SW480 (cell line): ENCODE results near the gene CREBBP.

Experiments used
- DNase-seq: peaks from one replicate; pipeline ENCODE4 v3.0.0-alpha.2; 2016; ENCODE audit warnings: low spot score

Gene CREBBP

DNA sequence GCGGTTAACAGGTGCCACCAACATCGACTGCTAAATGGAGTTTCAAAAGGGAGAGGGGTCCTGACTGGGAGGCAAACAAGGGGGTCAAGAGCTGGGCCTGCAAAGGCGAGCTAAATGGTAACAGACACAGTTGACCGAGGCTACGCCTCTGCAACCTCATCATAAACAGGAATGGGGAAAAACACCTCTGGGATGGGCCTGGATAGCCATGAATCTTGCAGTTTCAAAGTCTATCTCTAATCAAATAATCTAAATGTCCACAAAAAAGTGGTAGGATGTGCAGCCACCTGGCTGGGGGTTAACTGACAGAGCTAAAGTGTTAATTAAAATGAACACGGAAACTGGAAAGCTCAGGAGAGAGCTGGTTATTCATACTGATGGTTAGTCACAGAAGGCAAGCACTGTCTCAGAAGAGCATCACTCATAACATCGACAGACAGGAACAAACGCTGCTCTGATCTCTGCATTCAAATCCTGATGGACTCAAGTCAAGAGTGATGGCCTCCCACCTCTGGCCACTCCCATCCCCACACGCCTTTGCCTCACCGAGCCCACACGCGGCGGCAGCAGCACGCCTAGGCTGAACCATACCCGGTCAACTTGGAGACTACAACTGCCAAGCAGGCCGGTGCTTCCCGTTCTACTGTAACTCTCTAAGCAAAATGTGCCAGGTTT lies 56.3 kb downstream of the CREBBP start:
- no peak for DNase-seq

DNA sequence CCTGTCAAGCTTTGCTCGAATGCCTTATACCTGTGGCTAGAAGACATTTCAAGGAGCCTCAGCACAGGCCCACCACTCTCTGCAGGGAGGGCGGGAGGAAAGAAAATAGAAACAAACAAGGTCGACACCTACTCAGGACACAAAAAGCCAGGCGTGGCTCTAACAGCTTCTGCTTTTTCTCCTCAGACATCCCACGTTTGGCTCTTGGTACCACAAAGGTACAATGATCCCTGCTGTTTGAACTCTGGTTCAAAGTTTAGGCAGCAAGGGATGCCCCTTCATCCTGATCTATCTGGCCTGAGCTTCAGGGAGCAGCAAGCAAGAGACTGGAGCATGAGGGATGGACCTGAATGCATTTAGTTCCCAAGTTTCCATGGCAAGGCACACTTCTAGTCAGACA lies 57.1 kb downstream of the CREBBP start:
- DNase-seq = no peak

DNA sequence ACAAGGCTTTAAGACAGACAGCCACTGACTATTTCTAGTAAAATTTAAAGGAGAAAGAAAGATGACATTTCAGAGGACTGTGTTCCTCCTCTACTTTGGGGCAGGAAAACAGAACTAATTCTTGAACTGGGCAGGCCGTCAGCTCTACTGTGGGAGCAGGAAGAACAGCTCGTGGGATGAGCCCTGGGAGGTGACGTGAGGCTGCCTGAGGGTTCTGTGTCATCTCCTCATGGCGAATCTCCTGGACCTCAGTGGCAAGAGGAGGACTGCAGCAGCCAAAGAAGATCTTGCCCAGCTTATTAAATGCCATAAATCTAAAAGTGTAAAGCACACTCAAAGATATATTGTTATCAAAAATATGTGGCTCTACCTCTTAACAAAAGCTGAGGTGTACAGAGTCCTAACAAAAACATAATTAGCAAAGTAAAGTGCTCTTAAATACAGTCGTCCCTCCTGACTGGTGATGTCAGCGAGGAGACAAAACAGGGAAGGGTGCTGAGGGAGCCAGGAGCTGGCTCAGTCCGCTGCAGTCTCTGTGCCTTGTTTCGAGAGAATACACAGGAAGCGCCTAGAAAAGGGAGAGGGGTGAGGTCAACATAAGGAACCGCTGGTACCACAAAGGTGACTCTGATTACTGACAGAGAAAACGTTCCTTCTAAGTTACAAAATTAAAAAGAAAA lies 58.0 kb downstream of the CREBBP start:
- no peak for DNase-seq

DNA sequence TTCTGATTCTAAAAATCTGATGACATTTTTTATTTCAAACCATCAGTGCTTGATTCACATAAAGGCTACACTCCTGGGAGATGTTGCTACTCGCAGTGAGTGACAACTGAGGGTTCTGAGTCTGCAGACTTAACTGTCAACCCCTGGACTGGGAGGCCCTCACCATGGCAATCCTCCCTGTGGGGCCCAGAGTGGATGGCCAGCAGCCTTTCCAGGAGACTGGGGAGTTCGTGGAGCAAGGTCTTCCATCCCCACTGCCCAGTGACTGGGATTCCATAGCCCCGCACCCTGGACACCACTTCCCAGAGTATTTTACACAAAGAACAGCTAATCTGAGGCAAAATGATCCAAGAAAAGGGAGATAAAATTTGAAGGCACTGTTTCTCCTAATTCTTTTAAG lies 59.3 kb downstream of the CREBBP start:
- no peak for DNase-seq

DNA sequence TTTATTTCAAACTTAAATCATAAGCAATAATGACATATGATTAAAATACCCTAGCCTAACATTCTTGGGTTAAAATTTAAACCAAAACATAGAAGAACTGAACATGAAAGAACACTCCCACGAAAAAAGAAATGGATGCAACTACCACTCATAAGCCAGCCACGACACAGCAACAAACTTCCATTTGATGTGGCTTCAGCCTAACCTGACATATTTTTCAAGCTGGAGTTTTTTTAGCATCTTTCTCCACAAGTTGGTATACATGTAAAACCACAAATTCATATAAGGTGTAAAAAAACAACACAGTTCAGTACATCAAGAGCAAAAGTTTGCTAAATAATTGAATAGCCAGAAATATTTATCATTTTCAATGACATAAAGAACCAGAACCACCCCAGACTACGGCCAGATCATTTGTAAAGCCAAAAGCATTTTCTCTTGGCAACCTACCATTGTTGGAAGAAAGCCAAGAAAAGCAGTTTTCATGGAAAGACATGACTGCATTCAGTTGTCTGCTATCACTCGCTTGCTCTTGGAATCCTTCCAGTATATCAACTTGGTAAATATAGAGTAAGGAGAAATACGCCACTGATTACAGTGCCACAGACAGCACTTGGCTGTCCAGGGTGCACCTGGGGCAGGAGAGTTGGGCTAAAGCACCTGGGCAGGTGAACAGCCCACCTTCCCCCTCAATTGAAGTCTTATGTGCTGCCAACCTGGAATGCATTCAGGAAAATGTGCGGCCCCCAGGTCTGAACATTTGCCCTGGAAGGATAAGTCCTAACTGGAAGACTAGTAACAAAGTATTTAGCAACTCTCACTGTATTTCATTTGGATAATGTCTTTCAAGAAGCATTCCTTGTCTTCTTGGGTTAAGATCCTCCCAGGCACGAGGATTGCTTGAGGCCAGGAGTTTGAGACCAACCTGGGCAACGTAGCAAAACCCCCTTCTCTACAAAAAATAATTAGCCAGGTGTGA lies 60.5 kb downstream of the CREBBP start:
- peak; percentile 58 for DNase-seq

DNA sequence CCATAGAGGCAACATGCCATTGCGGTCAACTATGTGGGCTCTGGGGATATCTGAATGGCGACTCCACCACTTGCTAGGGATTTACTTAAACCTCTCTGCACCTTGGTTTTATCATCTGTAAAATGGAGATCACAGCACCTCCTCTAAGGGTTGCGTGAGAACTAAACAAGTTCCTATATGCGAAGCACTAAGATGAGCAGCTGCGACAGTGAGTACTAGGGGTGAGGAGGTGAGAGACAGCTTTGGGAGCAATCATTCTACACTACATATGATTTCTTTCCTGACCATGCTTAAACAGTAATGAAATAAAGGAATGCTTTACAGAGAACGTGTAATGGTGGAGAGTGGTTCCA lies 61.4 kb downstream of the CREBBP start:
- DNase-seq = no peak

DNA sequence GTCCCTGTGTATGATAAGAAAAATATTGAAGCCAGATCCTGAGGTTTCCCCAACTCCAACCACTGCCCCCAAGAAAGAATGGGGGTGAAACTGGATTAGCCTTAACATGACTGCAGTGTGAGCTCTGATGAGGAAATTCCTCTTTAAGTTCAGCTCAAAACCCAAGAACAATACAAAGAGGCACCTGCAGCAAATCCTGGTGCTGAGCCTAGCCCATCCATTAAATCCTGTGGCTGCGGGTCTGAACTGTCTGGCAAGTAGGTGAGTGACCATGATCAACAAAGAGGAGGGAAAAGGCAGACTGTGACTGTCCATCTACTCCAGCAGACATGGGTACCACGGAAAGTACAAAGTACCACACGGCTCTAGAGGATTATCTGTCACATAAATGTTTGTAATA lies 64.2 kb downstream of the CREBBP start:
- no peak for DNase-seq

DNA sequence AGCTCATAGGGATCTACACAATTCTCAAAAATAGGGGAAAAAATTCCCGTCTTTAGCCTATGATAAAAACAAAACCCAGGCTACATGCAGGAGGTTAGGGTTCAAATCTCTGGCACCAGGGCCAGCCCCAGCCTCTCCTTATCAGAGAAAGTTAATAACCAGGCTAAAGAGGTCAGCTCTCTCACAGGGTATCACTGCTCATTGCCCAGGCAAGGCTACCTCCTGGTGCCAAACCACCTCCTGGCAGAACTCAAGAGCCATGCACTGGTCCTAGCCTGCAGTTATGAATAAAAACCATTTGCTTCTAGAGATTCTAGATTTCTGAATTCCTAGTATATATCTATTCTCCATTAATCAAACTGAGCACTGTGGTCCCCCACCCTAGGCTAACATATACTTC lies 65.8 kb downstream of the CREBBP start:
- no peak for DNase-seq

DNA sequence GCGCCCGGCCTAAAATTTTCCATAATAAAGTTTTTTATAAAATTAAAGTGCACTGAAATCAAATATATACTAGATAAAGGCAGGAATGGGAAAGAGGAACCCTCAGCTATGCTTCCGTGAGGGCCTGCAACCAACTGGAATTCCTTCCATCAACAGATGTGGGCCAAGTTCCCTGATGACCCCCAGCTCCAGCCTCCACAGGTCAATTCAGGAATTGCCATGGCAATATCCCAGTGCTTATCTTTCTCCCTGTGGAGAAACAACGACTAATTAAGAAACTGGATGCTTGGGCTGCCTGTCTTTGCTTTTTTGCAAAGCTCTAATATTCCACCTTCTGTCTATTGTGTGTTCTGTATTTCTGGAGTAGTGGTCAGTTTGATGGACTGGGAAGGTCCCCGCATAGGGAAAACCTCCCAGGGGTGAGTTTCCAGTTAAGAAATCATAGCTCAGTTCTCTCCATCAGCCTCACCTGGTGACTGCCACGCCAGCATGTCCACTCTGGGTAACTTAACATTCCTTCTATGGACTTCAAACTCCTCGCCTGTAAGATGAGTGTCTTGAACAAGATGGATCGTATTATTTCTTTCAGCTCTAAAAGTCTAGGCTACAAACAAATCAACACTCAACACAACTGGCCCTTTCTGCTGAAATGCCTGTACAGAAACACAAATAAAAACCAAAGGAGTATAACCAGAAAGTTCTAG lies 67.9 kb downstream of the CREBBP start:
- DNase-seq = no peak

DNA sequence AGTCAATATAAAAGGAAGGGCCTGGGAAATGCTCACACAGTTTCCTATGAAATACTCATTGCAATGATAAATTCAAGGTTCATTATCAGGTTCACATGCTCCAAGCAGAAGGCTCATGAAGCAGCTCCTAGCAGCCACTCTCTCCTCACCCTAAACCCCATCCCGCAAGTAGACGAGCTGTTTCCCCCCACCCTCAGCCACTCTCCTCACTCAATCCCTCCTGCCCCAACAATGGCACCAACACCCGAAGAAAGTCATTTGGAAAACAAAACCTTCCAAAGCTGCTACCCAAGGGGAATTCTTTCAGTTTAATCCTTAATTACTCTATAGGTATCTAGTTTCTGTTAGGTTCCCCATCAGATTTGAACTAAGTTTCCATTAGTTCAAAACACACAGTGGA lies 69.7 kb downstream of the CREBBP start:
- DNase-seq = no peak

DNA sequence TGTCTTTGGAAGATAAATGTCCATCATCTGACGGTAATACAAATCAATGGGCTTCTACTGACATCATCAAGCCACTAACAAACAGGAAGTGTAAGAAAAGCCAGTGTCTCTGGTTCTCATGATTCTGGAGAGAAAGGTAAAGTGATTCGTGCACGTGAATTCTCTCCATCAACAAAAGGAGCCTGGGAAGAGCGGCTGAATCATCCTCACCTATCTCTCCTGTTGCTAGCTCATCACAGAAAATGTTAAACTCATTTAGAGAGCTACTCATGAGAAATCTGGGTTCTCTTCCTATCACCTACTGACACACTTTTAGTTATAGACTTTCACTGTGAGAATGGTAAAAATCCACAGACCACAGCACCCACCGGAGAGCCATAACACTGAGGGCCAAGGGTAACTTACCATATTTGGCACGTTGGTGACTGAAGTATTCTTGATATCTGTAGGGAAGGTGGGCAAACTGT lies 70.3 kb downstream of the CREBBP start:
- no peak for DNase-seq

DNA sequence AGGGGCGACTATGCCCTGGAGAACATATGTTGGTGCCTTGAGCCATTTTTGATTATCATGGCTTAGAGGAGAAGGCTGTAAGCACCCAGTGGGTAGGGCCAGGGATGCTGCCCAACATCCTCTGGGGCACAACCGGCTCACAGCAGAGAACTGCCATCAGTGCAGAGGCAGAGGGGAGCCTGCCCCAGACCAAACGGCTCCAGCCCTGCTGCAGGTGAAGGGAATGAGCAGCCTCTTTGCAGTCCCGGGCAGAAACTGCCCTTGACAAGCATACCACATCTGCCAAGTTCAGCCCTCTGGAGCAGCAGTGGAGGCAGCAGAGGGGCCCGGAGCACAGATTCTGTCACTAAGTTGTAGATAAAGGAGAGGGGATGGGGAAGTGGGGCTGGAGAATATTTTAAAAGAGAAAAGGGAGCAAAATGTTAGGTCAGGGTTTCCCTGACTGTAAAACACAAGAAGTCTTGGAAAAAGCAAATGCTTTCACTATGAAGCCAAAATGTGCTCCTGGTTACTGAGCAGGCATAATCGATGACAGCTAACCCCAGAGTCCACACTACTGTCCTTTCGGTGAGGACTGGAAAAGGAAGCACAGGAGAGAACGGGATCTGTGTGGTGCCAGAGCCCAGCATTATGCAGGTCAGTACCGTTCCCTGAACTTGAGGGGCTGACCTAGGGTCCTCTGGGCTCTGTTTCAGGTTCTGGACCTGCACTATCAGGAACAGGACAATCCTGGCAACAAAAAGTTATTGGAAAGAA lies 72.0 kb downstream of the CREBBP start:
- no peak for DNase-seq

DNA sequence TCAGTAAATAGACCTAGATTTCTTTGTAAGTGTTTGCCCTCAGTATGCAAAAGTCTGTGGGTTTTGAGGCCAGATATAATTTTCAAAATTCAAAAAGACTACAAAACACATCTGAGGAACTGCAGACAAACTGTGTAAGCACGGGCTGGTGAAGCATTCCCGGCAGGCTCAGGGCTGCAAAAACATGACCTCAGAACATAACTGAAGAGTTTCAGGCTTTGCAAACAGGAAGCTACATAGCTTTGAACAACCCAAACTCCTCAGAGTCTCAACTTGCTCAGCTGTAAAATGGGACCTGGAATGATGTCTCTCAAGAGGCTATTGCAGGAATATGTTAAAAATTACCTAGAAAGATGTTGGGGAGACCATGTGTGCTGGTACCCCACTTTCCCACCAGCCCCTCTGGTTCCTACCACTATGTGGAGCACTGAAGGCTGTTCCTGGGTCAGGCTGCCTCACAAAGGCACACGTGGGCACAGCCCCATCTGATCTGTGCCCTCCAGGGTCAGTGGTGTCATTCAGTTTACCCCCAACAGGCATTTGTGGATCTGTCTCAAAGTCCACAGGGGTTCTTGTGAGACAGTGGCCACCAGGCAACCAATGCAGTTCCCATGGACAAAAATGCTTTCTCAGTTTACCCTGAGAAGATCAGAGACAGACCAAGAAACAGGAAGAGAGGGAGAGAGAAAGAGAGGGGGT lies 72.9 kb downstream of the CREBBP start:
- no peak for DNase-seq

DNA sequence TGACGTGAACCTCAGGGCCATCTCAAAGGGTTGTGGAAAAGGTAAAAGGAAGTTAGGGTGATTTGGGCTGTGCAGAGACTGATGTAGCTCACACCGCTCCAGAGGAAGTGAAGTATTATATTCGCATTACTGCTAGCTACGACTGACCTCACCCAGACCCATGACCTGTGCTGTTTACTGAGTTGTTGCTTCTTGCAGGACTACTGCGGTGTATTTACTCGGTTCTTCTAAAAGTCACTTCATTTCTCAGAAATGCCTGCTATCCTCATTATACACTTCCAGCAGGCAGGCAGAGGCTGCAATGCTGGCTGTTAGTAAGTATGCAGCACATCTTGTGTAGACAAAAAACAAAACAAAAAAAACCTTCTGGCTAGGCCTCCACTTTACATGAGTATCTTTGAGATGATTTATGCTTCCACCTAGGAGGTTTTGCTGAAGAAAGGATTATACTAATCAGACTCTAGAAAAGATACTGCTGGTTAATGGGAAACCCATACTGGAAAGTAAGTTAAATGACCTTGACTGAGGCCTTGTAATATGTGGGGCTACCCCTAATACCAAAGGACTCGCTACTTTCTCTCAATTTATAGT lies 76.0 kb downstream of the CREBBP start:
- DNase-seq = no peak

DNA sequence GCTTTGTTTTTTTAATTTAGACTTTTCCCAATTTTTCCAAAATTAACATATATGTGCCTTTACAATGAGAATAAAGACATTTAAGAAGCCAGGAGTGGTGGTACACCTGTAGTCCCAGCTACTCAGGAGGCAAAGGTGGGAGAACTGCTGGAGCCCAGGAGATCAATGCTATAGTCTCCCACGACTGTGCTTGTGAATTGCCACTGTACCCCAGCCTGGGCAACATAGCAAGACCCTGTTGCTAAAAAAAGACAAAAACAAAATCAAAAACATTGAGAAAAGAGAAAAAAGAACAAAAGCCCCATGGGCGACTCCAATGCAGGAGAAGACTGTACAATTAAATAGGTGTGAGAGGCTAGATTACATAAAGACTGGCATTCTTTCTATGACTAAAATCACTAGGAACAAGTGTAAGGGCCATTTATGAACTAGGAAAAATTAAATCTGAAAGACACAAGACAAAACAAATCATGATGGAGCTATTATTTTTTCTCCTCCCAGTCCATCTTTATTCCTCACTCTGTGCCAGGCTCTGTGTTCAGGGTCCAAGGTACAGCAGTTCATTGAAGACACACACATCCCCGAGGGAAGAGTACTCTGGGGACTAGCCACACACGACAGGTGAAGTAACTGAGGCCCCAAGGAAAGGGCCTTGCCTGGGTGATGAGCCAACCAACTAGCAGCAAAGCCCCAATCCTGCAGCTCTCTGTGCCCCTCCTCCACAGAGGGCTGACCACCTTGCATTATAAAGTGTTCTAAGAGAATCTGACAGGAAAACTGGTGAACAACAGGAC lies 79.8 kb downstream of the CREBBP start:
- no peak for DNase-seq

DNA sequence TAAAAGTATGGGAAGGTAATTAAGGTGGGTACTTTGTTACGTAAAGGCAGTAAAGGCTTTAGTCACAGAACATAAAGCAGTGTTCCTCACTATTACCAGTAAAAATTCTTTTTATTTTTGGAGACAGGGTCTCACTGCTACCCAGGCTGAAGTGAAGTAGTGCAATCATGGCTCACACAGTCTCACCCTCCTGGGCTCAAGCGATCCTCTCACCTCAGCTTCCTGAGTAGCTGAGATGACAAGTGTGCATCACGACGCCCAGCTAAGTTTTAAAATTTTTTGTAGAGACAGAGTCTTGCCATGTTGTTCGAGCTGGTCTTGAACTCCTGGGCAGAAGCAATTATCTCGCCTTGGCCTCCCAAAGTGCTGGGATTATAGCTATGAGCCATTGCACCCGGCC lies 80.5 kb downstream of the CREBBP start:
- no peak for DNase-seq

DNA sequence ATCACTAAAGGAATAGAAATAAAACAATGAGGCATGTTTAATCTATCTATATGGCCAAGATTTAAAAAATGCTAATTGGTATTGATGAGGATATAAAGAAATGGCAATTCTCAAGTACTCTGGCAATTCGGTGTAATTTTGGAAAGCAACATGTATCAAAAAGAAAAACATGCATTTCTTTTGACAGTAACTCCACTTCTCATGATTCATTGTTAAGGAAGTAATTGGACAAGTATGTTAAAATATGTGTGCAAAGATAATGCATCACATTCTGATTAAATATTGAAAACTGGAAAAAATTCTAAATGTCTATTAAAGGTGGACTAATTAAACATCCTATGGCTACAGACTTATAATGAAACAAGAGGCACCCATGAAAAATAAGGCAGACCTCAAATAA lies 81.2 kb downstream of the CREBBP start:
- no peak for DNase-seq

DNA sequence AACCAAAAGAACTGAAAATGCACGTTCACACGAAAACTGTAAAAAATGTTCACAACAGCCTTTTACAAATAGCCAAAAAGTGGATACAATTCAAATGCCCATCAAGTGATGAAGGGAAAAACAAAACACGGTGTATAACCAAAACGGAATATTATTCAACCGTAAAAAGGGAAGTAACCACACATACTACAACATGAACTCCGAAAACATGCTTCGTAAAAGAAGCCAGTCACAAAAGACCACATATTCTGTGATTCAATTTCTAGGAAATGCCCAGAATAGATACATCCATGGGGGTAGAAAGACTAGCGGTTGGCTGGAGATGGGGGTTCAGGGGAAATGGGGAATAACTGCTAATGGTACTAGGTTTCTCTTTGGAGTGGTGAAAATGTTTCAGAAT lies 81.7 kb downstream of the CREBBP start:
- DNase-seq = no peak
